HCT116 (cell line): ENCODE measurements around the gene CMIP. TPM values are rescaled to one million over a fixed set of nuclear protein-coding genes. Genes with fewer than 3 reads are reported as not detected.

Source experiments
- ATAC-seq: fragments of 200-7000 bp; cut with Tn5 transposase; 2 replicates; pipeline ENCODE4 v1.9.1; 2020; ENCODE audit warnings: mild to moderate bottlenecking, moderate library complexity
- BruUV-seq: library from RNA; stranded (reverse); fragments of 400-500 nt; replicated peaks from 2 replicates; lab custom pipeline; 2021; lab: Mats Ljungman, UMichigan
- CTCF ChIA-PET: fragments of 300-600 bp; sonication (Branson Sonifier 250); formaldehyde crosslinking; loops from one replicate; lab custom pipeline; 2021; ENCODE audit warnings: antibody characterized with exemption; lab: Charles Lee
- POLR2A ChIA-PET: fragments of 300-600, 350-600 bp; sonication (Branson Sonifier 250); formaldehyde crosslinking; loops from one replicate; lab custom pipeline; 2021; ENCODE audit warnings: antibody characterized with exemption; lab: Charles Lee
- RAD21 ChIA-PET, 2 experiments: fragments of 300-600 bp; sonication (Branson Sonifier 250); formaldehyde crosslinking; loops; one replicate each; lab custom pipeline; 2023; ENCODE audit warnings: low total read pairs in 2 of 2; ENCODE audit not compliant: uncharacterized antibody in 2 of 2, unreplicated experiment in 2 of 2, low non-redundant PET in 1 of 2; lab: Charles Lee
- DNase-seq: peaks from one replicate; pipeline ENCODE4 v3.0.0-alpha.2; 2010; ENCODE audit warnings: low read depth, low spot score
- H2AFZ ChIP-seq: fragments of 200-600 bp; shearing (Covaris generic), sonication (generic); 2 replicates; pipeline ENCODE4 v1.6.1; 2017; ENCODE audit warnings: low read depth, mixed run types, mixed read lengths, antibody characterized with exemption, low read length; ENCODE audit not compliant: poor library complexity, severe bottlenecking
- H3K27ac ChIP-seq: 2 replicates; pipeline ENCODE4 v1.5.1; 2012; ENCODE audit warnings: low read depth, low read length
- H3K27me3 ChIP-seq: fragments of 200-600 bp; sonication (generic); 2 replicates; pipeline ENCODE4 v1.6.1; 2016; ENCODE audit warnings: mixed run types, low read length, mixed read lengths; ENCODE audit not compliant: insufficient read depth
- H3K36me3 ChIP-seq, 2 experiments: fragments of 200-500 bp in 1 of 2; fragments of 200-600 bp in 1 of 2; sonication (Bioruptor generic) in 1 of 2; sonication (generic) in 1 of 2; 2 replicates each; pipeline versions ENCODE4 v1.5.1 to v1.6.1; 2014 to 2016; ENCODE audit warnings: low read length in 2 of 2, inconsistent platforms in 1 of 2, mixed read lengths in 1 of 2, mixed run types in 1 of 2; ENCODE audit not compliant: insufficient read depth in 2 of 2, control insufficient read depth in 1 of 2
- H3K4me1 ChIP-seq, 2 experiments: fragments of 200-600 bp in 1 of 2; sonication (generic) in 1 of 2; 2 replicates each; pipeline versions ENCODE4 v1.5.1 to v1.6.1; 2012 to 2017; ENCODE audit warnings: low read length in 2 of 2, inconsistent platforms in 1 of 2, mild to moderate bottlenecking in 1 of 2, mixed read lengths in 1 of 2, mixed run types in 1 of 2, moderate library complexity in 1 of 2; ENCODE audit not compliant: insufficient read depth in 2 of 2, control insufficient read depth in 1 of 2
- H3K4me2 ChIP-seq: fragments of 200-600 bp; sonication (generic); 2 replicates; pipeline ENCODE4 v1.6.1; 2017; ENCODE audit warnings: mixed run types, low read length, mixed read lengths
- H3K4me3 ChIP-seq, 2 experiments: fragments of 200-600 bp in 1 of 2; sonication (generic) in 1 of 2; replicated peaks in 1 of 2; 2 replicates each; pipeline ENCODE4 v1.5.1; 2011 to 2016; ENCODE audit warnings: low read length in 2 of 2, control low read depth in 1 of 2, low read depth in 1 of 2, mild to moderate bottlenecking in 1 of 2, mixed read lengths in 1 of 2, mixed run types in 1 of 2
- H3K79me2 ChIP-seq: fragments of 200-600 bp; sonication (generic); 2 replicates; pipeline ENCODE4 v1.6.1; 2017; ENCODE audit warnings: mild to moderate bottlenecking, mixed run types, low read length, moderate library complexity, mixed read lengths; ENCODE audit not compliant: insufficient read depth
- H3K9ac ChIP-seq: fragments of 200-600 bp; sonication (generic); 2 replicates; pipeline ENCODE4 v1.6.1; 2016; ENCODE audit warnings: low read length, mixed read lengths
- H3K9me2 ChIP-seq: fragments of 200-600 bp; sonication (generic), shearing (Covaris generic); 2 replicates; pipeline ENCODE4 v1.6.1; 2017; ENCODE audit warnings: mixed run types, mild to moderate bottlenecking, moderate library complexity; ENCODE audit not compliant: insufficient read depth
- H3K9me3 ChIP-seq, 2 experiments: fragments of 200-500 bp in 1 of 2; fragments of 200-600 bp in 1 of 2; sonication (Bioruptor generic) in 1 of 2; sonication (generic) in 1 of 2; 2 replicates each; pipeline ENCODE4 v1.6.1; 2014 to 2017; ENCODE audit warnings: low read length in 2 of 2, mixed read lengths in 2 of 2, inconsistent platforms in 1 of 2, low read depth in 1 of 2, mild to moderate bottlenecking in 1 of 2, mixed run types in 1 of 2, moderate library complexity in 1 of 2; ENCODE audit not compliant: control insufficient read depth in 1 of 2, insufficient read depth in 1 of 2
- H4K20me1 ChIP-seq: fragments of 200-600 bp; sonication (generic), shearing (Covaris generic); 2 replicates; pipeline ENCODE4 v1.6.1; 2017; ENCODE audit warnings: mixed run types, mild to moderate bottlenecking, moderate library complexity; ENCODE audit not compliant: insufficient read depth
- CBX3 ChIP-seq: IDR thresholded peaks from 2 replicates; pipeline ENCODE4 v1.6.1; 2012; ENCODE audit warnings: low read depth
- CEBPB ChIP-seq: IDR thresholded peaks from 2 replicates; pipeline ENCODE4 v1.6.1; 2012; ENCODE audit warnings: low read depth
- CTCF ChIP-seq, 3 experiments: fragments of 200-600 bp in 1 of 3; sonication (generic) in 1 of 3; IDR thresholded peaks in 2 of 3; conservative IDR thresholded peaks in 1 of 3; 2 replicates each; pipeline ENCODE4 v1.5.1; 2012 to 2017; ENCODE audit warnings: low read depth in 2 of 3, low read length in 2 of 3, antibody characterized with exemption in 1 of 3, borderline replicate concordance in 1 of 3, control low read depth in 1 of 3, mild to moderate bottlenecking in 1 of 3, mixed read lengths in 1 of 3, mixed run types in 1 of 3, moderate library complexity in 1 of 3; ENCODE audit not compliant: insufficient read depth in 1 of 3
- EZH2 ChIP-seq: fragments of 200-600 bp; sonication (generic); IDR thresholded peaks from 2 replicates; pipeline ENCODE4 v1.6.1; 2017; ENCODE audit warnings: antibody characterized with exemption, mixed run types
- EZH2phosphoT487 ChIP-seq: fragments of 200-600 bp; IDR thresholded peaks from 2 replicates; pipeline ENCODE4 v1.6.1; 2018; ENCODE audit warnings: antibody characterized with exemption, borderline replicate concordance
- FOSL1 ChIP-seq: IDR thresholded peaks from 2 replicates; pipeline ENCODE4 v1.6.1; 2012; ENCODE audit warnings: low read depth
- POLR2A ChIP-seq: IDR thresholded peaks from 2 replicates; pipeline ENCODE4 v1.7.0; 2011; ENCODE audit warnings: borderline replicate concordance; ENCODE audit not compliant: insufficient read depth, insufficient read length; ENCODE audit errors: extremely low read depth
- POLR2AphosphoS5 ChIP-seq: IDR thresholded peaks from 2 replicates; pipeline ENCODE4 v1.6.1; 2011; ENCODE audit warnings: mild to moderate bottlenecking, low read depth, low read length, moderate library complexity
- RAD21 ChIP-seq: IDR thresholded peaks from 2 replicates; pipeline ENCODE4 v1.6.1; 2012; ENCODE audit warnings: low read depth, mild to moderate bottlenecking
- SIN3A ChIP-seq: IDR thresholded peaks from 2 replicates; pipeline ENCODE4 v1.6.1; 2012; ENCODE audit warnings: low read depth
- SP1 ChIP-seq: IDR thresholded peaks from 2 replicates; pipeline ENCODE4 v1.6.1; 2012; ENCODE audit warnings: low read depth
- TCF7L2 ChIP-seq: IDR thresholded peaks from 2 replicates; pipeline ENCODE4 v1.7.0; 2011; ENCODE audit warnings: borderline replicate concordance, inconsistent platforms; ENCODE audit not compliant: insufficient read depth, insufficient read length; ENCODE audit errors: extremely low read depth
- ZFX ChIP-seq: fragments of 450-650 bp; IDR thresholded peaks from 2 replicates; pipeline ENCODE4 v1.6.1; 2017
- ZNF274 ChIP-seq: fragments of 200-500 bp; sonication (Bioruptor generic); IDR thresholded peaks from 2 replicates; pipeline ENCODE4 v1.6.1; 2014; ENCODE audit warnings: mild to moderate bottlenecking, low read depth, low read length, inconsistent platforms
- intact Hi-C: fragments of 100-400 bp; cut with micrococcal nuclease; formaldehyde crosslinking; loops from 2 replicates; pipeline ENCODE4 v1.10.0; 2022
- total RNA-seq: library from RNA; stranded (reverse); gene quantifications from one replicate; pipeline ENCODE4 v1.2.1, GENCODE V29; 2021; ENCODE audit not compliant: unreplicated experiment
- TF ChIP-seq, protein P1 (sequence below): IDR thresholded peaks from 2 replicates; pipeline ENCODE4 v1.6.1; 2012
- TF ChIP-seq, protein P2 (sequence below): IDR thresholded peaks from 2 replicates; pipeline ENCODE4 v1.6.1; 2012

Gene CMIP
- total RNA-seq, 1 experiment from 2014 or later, result 64.6 TPM

GRCh38 chr16:81458827-81459598 lies 14.4 kb downstream of the CMIP start:
- Histone ChIP-seq H3K79me2 (peaks cover 100% of the 10 kb centered on the region), H3K9ac (no peak overlapping the region), H2AFZ (no peak overlapping the region), H4K20me1 (peaks cover 9% of the 10 kb centered on the region; the same call in 1 of the 2 replicates), H3K9me2 (no peaks in the 10 kb centered on the region), H3K9me3 (no peaks in the 10 kb centered on the region), H3K4me3 (no peak overlapping the region), H3K27ac (no peak overlapping the region), H3K4me2 (no peak overlapping the region), H3K27me3 (no peaks in the 10 kb centered on the region), H3K36me3 (peaks cover 0 to 44% of the 10 kb centered on the region in 2 experiments; a peak in 1 of 4 replicates), H3K4me1 (peaks cover 16 to 28% of the 10 kb centered on the region in 2 experiments)
- no peak for TF ChIP-seq CBX3
- TF ChIP-seq ZNF274, result no peak
- TF ChIP-seq EZH2phosphoT487, result no peak
- TF ChIP-seq POLR2AphosphoS5, result no peak
- TF ChIP-seq CEBPB, result no peak
- TF ChIP-seq EZH2, result no peak
- TF ChIP-seq, protein P1, sequence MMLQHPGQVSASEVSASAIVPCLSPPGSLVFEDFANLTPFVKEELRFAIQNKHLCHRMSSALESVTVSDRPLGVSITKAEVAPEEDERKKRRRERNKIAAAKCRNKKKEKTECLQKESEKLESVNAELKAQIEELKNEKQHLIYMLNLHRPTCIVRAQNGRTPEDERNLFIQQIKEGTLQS, result no peak
- no peak for TF ChIP-seq SP1
- TF ChIP-seq ZFX, result no peak
- no peak for TF ChIP-seq RAD21
- TF ChIP-seq FOSL1, result no peak
- ChIA-PET CTCF (no interaction called here), POLR2A (no interaction called here), RAD21 (no interaction called here)
- DNase-seq, result no peak
- no TSS peak for BruUV-seq
- no peak for ATAC-seq
- intact Hi-C loops, result no loop called here

GRCh38 chr16:81460075-81460474 lies 15.5 kb downstream of the CMIP start:
- Histone ChIP-seq H3K4me2 (no peak overlapping the region), H3K36me3 (peaks cover 0 to 44% of the 10 kb centered on the region in 2 experiments; a peak in 1 of 4 replicates), H3K27me3 (no peaks in the 10 kb centered on the region), H4K20me1 (peaks cover 16% of the 10 kb centered on the region; the same call in 1 of the 2 replicates), H3K9me3 (no peaks in the 10 kb centered on the region), H3K9me2 (no peaks in the 10 kb centered on the region), H2AFZ (no peak overlapping the region), H3K79me2 (peaks cover 100% of the 10 kb centered on the region), H3K4me3 (no peak overlapping the region), H3K9ac (no peak overlapping the region), H3K4me1 (peaks cover 16 to 28% of the 10 kb centered on the region in 2 experiments), H3K27ac (no peak overlapping the region)
- intact Hi-C loops, result no loop called here
- DNase-seq (no peak), ATAC-seq (no peak)
- ChIA-PET POLR2A (no interaction called here), RAD21 (no interaction called here), CTCF (no interaction called here)
- BruUV-seq, result no TSS peak
- TF ChIP-seq POLR2A (no peak), TCF7L2 (no peak), FOSL1 (no peak), EZH2 (no peak), POLR2AphosphoS5 (no peak), CTCF (IDR thresholded peaks at IDR 0.05 in 2 of 3, conservative IDR thresholded peaks at IDR 0.05 in 1 of 3; ENCODE audit: borderline replicate concordance in 1 of 3, insufficient read depth in 1 of 3, low read depth in 2 of 3, low read length in 2 of 3) (no peak), RAD21 (no peak), SIN3A (no peak), EZH2phosphoT487 (no peak)
- TF ChIP-seq, protein P1, result no peak
- TF ChIP-seq, protein P2, sequence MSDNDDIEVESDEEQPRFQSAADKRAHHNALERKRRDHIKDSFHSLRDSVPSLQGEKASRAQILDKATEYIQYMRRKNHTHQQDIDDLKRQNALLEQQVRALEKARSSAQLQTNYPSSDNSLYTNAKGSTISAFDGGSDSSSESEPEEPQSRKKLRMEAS, result no peak
